Gastrocnemius medialis (tissue), 4 donors: ENCODE measurements around the gene SFXN4.

Experiments used
- POLR2A ChIP-seq, 2 donors: fragments of 450-650 bp; IDR thresholded peaks; one replicate each; pipeline ENCODE4 v1.6.1; 2017; ENCODE audit warnings: antibody characterized with exemption in 2 of 2, mild to moderate bottlenecking in 2 of 2, moderate library complexity in 2 of 2
- TF ChIP-seq, protein P1 (sequence below), 5 experiments: fragments of 450-650 bp in 3 of 5; fragments of 200-600 bp in 2 of 5; sonication (generic) in 2 of 5; IDR thresholded peaks in 4 of 5; conservative IDR thresholded peaks in 1 of 5; 1 replicate in 4 of 5; 2 replicates in 1 of 5; pipeline ENCODE4 v1.5.1; 2016 to 2019; ENCODE audit warnings: antibody characterized with exemption in 5 of 5, mild to moderate bottlenecking in 3 of 5, moderate library complexity in 3 of 5

DNA sequence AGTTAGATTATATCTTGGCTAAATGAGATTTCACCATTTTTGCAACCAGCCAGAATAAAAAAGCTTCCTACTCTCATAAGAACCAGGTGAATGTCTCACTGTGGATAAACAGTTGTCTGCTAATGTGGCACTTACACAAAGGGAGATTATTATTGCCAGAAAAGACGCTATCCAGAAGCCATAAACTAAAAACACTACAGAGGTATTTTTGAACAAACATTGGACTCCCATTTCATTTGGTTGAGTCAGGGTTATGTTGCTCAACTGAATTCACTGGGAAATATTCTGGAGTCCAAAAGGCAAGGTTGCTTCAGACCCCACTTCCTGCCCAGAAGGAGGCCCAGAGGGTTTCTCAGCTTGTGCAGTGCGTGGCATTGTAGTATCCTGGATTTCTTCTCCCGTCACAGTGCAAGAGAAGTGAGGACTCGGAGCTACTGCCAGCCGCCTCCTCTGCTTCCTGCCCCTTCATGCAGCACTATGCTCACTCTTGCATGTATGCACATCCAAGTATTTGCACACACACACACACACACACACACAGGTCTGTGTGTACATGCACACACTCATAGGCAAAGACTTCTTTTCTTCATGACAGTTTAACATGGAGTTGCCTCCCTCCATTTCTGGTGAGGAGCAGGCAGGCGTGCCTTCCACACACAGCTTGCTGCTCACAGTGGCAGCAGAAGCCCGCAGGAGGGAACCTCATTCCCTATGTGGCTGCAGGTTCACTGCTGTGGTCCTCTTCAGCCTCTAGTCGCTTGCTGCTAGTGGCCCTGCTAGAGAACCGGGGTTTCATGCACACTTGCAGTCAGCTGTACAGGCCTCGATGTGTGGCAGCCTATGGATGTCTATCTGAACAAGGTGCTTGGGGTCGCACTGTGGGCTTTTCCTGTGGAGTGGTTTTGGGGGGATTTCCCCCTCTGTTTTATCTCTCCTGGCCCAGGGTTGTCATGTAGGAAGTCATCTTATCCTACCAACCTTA lies 51.5 kb downstream of the SFXN4 start:
- TF ChIP-seq POLR2A (IDR thresholded peaks at IDR 0.05) = no peak
- TF ChIP-seq, protein P1, sequence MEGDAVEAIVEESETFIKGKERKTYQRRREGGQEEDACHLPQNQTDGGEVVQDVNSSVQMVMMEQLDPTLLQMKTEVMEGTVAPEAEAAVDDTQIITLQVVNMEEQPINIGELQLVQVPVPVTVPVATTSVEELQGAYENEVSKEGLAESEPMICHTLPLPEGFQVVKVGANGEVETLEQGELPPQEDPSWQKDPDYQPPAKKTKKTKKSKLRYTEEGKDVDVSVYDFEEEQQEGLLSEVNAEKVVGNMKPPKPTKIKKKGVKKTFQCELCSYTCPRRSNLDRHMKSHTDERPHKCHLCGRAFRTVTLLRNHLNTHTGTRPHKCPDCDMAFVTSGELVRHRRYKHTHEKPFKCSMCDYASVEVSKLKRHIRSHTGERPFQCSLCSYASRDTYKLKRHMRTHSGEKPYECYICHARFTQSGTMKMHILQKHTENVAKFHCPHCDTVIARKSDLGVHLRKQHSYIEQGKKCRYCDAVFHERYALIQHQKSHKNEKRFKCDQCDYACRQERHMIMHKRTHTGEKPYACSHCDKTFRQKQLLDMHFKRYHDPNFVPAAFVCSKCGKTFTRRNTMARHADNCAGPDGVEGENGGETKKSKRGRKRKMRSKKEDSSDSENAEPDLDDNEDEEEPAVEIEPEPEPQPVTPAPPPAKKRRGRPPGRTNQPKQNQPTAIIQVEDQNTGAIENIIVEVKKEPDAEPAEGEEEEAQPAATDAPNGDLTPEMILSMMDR (IDR thresholded peaks at IDR 0.05 in 4 of 5, conservative IDR thresholded peaks at IDR 0.05 in 1 of 5) = no peak
